Dermis microvascular lymphatic vessel endothelial cell (primary cell): ENCODE measurements around the gene CCDC38. TPM values are rescaled to one million over a fixed set of nuclear protein-coding genes. Genes with fewer than 3 reads are reported as not detected.
A peak's percentile ranks its signal among the peaks of the same experiment; 100 is the strongest.

Source experiments
- DNase-seq, 2 donors: peaks; one replicate each; pipeline versions ENCODE4 v3.0.0 to v3.0.0-alpha.2; 2010; ENCODE audit warnings: low read depth in 2 of 2
- total RNA-seq: library from RNA; depleted of rRNA; stranded (reverse); fragments of >200 nt; gene quantifications from 2 replicates; pipeline ENCODE4 v1.2.1, GENCODE V29; 2014

CCDC38 gene
- total RNA-seq, 1 donor from 2014 or later = not detected

- no peak for DNase-seq
These were observed 19.8 kb upstream of the CCDC38 start for GRCh38 chr12:95962222-95962621.

- DNase-seq = no peak
These were observed 17.8 kb upstream of the CCDC38 start for GRCh38 chr12:95960241-95960640.

- peak in 1 of 2 donors; percentile 29 for DNase-seq
These were observed 16.7 kb upstream of the CCDC38 start for GRCh38 chr12:95959107-95959506.

- DNase-seq = no peak
These were observed 14.2 kb upstream of the CCDC38 start for GRCh38 chr12:95956557-95957145.

- no peak for DNase-seq
These were observed 13.2 kb upstream of the CCDC38 start for GRCh38 chr12:95955549-95956159.

- no peak for DNase-seq
These were observed 10.6 kb upstream of the CCDC38 start for GRCh38 chr12:95953000-95953399.

GRCh38 chr12:95951515-95951914 is 9.1 kb upstream of the CCDC38 start:
- DNase-seq = no peak

- no peak for DNase-seq
These were observed 7.2 kb upstream of the CCDC38 start for GRCh38 chr12:95949477-95950206.

GRCh38 chr12:95944108-95944704 is 1.8 kb upstream of the CCDC38 start:
- no peak for DNase-seq

- peak; percentile 26 to 59 for DNase-seq
These were observed 972 bp upstream of the CCDC38 start, which contains the start of gene AMDHD1 for GRCh38 chr12:95943330-95943842. Gene AMDHD1 (plus strand): TSS chr12:95943331. CDS start chr12:95943399, 68 bp downstream.

GRCh38 chr12:95942101-95942523 is 302 bp downstream of the CCDC38 start:
- no peak for DNase-seq

- no peak for DNase-seq
These were observed 1.9 kb downstream of the CCDC38 start for GRCh38 chr12:95940514-95940913.

GRCh38 chr12:95922231-95922630 is 20.2 kb downstream of the CCDC38 start:
- no peak for DNase-seq

- no peak for DNase-seq
These were observed 23.3 kb downstream of the CCDC38 start for GRCh38 chr12:95919110-95919509.

GRCh38 chr12:95918194-95918993 is 24.0 kb downstream of the CCDC38 start:
- DNase-seq = peak; percentile 39 to 60

GRCh38 chr12:95909871-95910270 is 32.5 kb downstream of the CCDC38 start:
- no peak for DNase-seq

- peak; percentile 3 to 48 for DNase-seq
These were observed 33.8 kb downstream of the CCDC38 start for GRCh38 chr12:95908573-95908972.

- no peak for DNase-seq
These were observed 44.3 kb downstream of the CCDC38 start for GRCh38 chr12:95898081-95898480.

GRCh38 chr12:95896846-95897245 is 45.6 kb downstream of the CCDC38 start:
- DNase-seq = no peak

GRCh38 chr12:95890958-95891357 is 51.5 kb downstream of the CCDC38 start:
- DNase-seq = no peak

- no peak for DNase-seq
These were observed 55.1 kb downstream of the CCDC38 start for GRCh38 chr12:95887311-95887710.
